HFFc6 (cell line): ENCODE data around the gene DCHS1. TPM values are rescaled to one million over a fixed set of nuclear protein-coding genes. Genes with fewer than 3 reads are reported as not detected.
A peak's percentile ranks its signal among the peaks of the same experiment; 100 is the strongest.

Experiments used
- DNase-seq: peaks from one replicate; pipeline ENCODE4 v3.0.0-alpha.2; 2018
- H3K27ac Mint-ChIP-seq: 2 replicates; pipeline ENCODE4 v1.8.0; 2020; ENCODE audit warnings: mild to moderate bottlenecking, mixed read lengths
- H3K27me3 Mint-ChIP-seq: 2 replicates; pipeline ENCODE4 v1.8.0; 2021; ENCODE audit warnings: mild to moderate bottlenecking, moderate library complexity, mixed read lengths; ENCODE audit not compliant: insufficient read depth
- H3K36me3 Mint-ChIP-seq: 2 replicates; pipeline ENCODE4 v1.8.0; 2021; ENCODE audit warnings: low read depth, mixed read lengths
- H3K4me1 Mint-ChIP-seq: 2 replicates; pipeline ENCODE4 v1.8.0; 2020; ENCODE audit warnings: low read depth, mixed read lengths
- H3K4me3 Mint-ChIP-seq: 2 replicates; pipeline ENCODE4 v1.8.0; 2020; ENCODE audit warnings: mild to moderate bottlenecking, moderate library complexity, mixed read lengths
- H3K9me3 Mint-ChIP-seq: 2 replicates; pipeline ENCODE4 v1.8.0; 2020; ENCODE audit warnings: mild to moderate bottlenecking, mixed read lengths
- CTCF ChIP-seq: fragments of 200-600 bp; sonication (generic); IDR thresholded peaks from 2 replicates; pipeline ENCODE4 v1.5.0; 2021; ENCODE audit warnings: antibody characterized with exemption, mild to moderate bottlenecking
- total RNA-seq, 6 experiments: library from RNA; stranded (reverse); fragmentation: NEBNext Ultra II Directional; extraction: Animal tissue kit (Norgen Biotek cat#: 25700); gene quantifications; 2 replicates in 1 of 6; 3 replicates in 5 of 6; pipeline ENCODE4 v1.2.3, GENCODE V29; 2021

The DCHS1 gene
- total RNA-seq, 6 experiments from 2014 or later = 1.4 to 2.8 (median 2.3) TPM

GRCh38 chr11:6667733-6668374, 12.2 kb upstream of the DCHS1 start:
- peak; percentile 47 for DNase-seq
- Mint-ChIP-seq H3K27me3 (peaks cover 7% of the 10 kb centered on the region), H3K27ac (no peak overlapping the region), H3K4me1 (peaks cover 26% of the 10 kb centered on the region), H3K4me3 (no peak overlapping the region), H3K36me3 (no peaks in the 10 kb centered on the region), H3K9me3 (no peaks in the 10 kb centered on the region)
- TF ChIP-seq CTCF = peak; percentile 84

- H3K36me3 Mint-ChIP-seq = no peaks in the 10 kb centered on the region
- no peak overlapping the region for H3K4me3 Mint-ChIP-seq
- DNase-seq = no peak
- no peak overlapping the region for H3K27ac Mint-ChIP-seq
- no peaks in the 10 kb centered on the region for H3K9me3 Mint-ChIP-seq
- peaks cover 26% of the 10 kb centered on the region for H3K4me1 Mint-ChIP-seq
- H3K27me3 Mint-ChIP-seq = peaks cover 7% of the 10 kb centered on the region
- TF ChIP-seq CTCF = no peak
Measured at GRCh38 chr11:6666302-6667183, 10.9 kb upstream of the DCHS1 start.

GRCh38 chr11:6664551-6664950, 8.9 kb upstream of the DCHS1 start:
- no peak overlapping the region for H3K27ac Mint-ChIP-seq
- H3K4me3 Mint-ChIP-seq = no peak overlapping the region
- peaks cover 5% of the 10 kb centered on the region for H3K27me3 Mint-ChIP-seq
- no peaks in the 10 kb centered on the region for H3K9me3 Mint-ChIP-seq
- H3K4me1 Mint-ChIP-seq = peaks cover 26% of the 10 kb centered on the region
- DNase-seq = no peak
- TF ChIP-seq CTCF = no peak
- H3K36me3 Mint-ChIP-seq = no peaks in the 10 kb centered on the region

- TF ChIP-seq CTCF = no peak
- no peak overlapping the region for H3K27ac Mint-ChIP-seq
- DNase-seq = no peak
- peaks cover 26% of the 10 kb centered on the region for H3K4me1 Mint-ChIP-seq
- no peaks in the 10 kb centered on the region for H3K36me3 Mint-ChIP-seq
- H3K9me3 Mint-ChIP-seq = no peaks in the 10 kb centered on the region
- H3K4me3 Mint-ChIP-seq = no peak overlapping the region
- peaks cover 5% of the 10 kb centered on the region for H3K27me3 Mint-ChIP-seq
Measured at GRCh38 chr11:6663794-6664469, 8.3 kb upstream of the DCHS1 start.

- no peak for TF ChIP-seq CTCF
- Mint-ChIP-seq H3K27me3 (peaks cover 10% of the 10 kb centered on the region), H3K9me3 (no peaks in the 10 kb centered on the region), H3K4me3 (no peak overlapping the region), H3K27ac (no peak overlapping the region), H3K36me3 (no peaks in the 10 kb centered on the region), H3K4me1 (peaks cover 36% of the 10 kb centered on the region)
- DNase-seq = no peak
Measured at GRCh38 chr11:6660712-6661111, 5.1 kb upstream of the DCHS1 start.
